Vagina (tissue), 2 donors: Measurements from ENCODE around the gene HSD3B2. TPM values are rescaled to one million over a fixed set of nuclear protein-coding genes. Genes with fewer than 3 reads are reported as not detected.

Experiments
- DNase-seq, 2 donors: peaks; one replicate each; pipeline ENCODE4 v3.0.0-alpha.2; 2017; ENCODE audit errors: extremely low spot score in 2 of 2
- H3K27ac ChIP-seq: fragments of 200-600 bp; sonication (generic); one replicate; pipeline ENCODE4 v1.5.1; 2019
- H3K27me3 ChIP-seq: fragments of 200-600 bp; sonication (generic); one replicate; pipeline ENCODE4 v1.5.1; 2019
- H3K36me3 ChIP-seq, 2 donors: fragments of 200-600 bp; sonication (generic); one replicate each; pipeline ENCODE4 v1.5.1; 2017 to 2019
- H3K4me1 ChIP-seq: fragments of 200-600 bp; sonication (generic); one replicate; pipeline ENCODE4 v1.5.1; 2019
- H3K4me3 ChIP-seq, 2 donors: fragments of 200-600 bp; sonication (generic); 1 replicate in 1 of 2; 2 replicates in 1 of 2; pipeline ENCODE4 v1.5.1; 2016 to 2019
- H3K9me3 ChIP-seq: fragments of 200-600 bp; sonication (generic); one replicate; pipeline ENCODE4 v1.5.1; 2019
- POLR2A ChIP-seq, 2 donors: fragments of 450-650 bp; IDR thresholded peaks; one replicate each; pipeline ENCODE4 v1.6.1; 2017; ENCODE audit warnings: antibody characterized with exemption in 2 of 2, mild to moderate bottlenecking in 2 of 2, moderate library complexity in 2 of 2
- POLR2AphosphoS5 ChIP-seq, 2 donors: sonication (generic); formaldehyde crosslinking; IDR thresholded peaks; one replicate each; pipeline ENCODE4 v1.9.0; 2017; ENCODE audit warnings: antibody characterized with exemption in 2 of 2, mild to moderate bottlenecking in 2 of 2, low read depth in 1 of 2; ENCODE audit not compliant: insufficient read depth in 1 of 2
- intact Hi-C: fragments of 100-400 bp; cut with DNase I; formaldehyde crosslinking; loops from one replicate; pipeline ENCODE4 v1.15.1; 2023
- total RNA-seq: library from RNA; depleted of rRNA; stranded (reverse); fragments of >200 nt; gene quantifications from one replicate; pipeline ENCODE4 v1.2.3, GENCODE V29; 2016
- TF ChIP-seq, protein P1 (sequence below), 3 experiments: fragments of 450-650 bp in 2 of 3; fragments of 200-600 bp in 1 of 3; sonication (generic) in 1 of 3; IDR thresholded peaks; one replicate each; pipeline ENCODE4 v1.5.1; 2017 to 2019; ENCODE audit warnings: antibody characterized with exemption in 3 of 3, mild to moderate bottlenecking in 2 of 3, moderate library complexity in 2 of 3

Gene HSD3B2
- total RNA-seq, 1 donor from 2014 or later = 10.1 TPM

DNA sequence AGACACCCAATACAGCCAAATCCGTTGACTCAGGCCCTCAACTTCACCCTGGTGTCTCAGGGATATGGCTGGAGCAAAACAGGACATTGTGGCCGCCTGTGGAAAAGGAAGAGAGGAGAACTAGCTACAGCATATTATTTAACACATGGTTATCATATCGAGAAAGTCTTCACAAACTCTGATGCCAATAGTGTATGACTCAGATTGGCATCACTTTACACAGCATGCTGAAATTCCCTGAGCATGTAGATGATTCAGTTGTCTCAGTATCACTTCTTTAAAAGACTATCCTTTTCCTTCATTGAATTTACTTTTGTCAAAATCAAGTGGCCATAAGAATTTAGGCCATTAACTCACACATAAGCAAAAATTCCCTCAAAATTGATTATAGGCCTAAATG lies 20.1 kb downstream of the HSD3B2 start:
- TF ChIP-seq, protein P1, sequence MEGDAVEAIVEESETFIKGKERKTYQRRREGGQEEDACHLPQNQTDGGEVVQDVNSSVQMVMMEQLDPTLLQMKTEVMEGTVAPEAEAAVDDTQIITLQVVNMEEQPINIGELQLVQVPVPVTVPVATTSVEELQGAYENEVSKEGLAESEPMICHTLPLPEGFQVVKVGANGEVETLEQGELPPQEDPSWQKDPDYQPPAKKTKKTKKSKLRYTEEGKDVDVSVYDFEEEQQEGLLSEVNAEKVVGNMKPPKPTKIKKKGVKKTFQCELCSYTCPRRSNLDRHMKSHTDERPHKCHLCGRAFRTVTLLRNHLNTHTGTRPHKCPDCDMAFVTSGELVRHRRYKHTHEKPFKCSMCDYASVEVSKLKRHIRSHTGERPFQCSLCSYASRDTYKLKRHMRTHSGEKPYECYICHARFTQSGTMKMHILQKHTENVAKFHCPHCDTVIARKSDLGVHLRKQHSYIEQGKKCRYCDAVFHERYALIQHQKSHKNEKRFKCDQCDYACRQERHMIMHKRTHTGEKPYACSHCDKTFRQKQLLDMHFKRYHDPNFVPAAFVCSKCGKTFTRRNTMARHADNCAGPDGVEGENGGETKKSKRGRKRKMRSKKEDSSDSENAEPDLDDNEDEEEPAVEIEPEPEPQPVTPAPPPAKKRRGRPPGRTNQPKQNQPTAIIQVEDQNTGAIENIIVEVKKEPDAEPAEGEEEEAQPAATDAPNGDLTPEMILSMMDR (IDR thresholded peaks at IDR 0.05) = no peak
- TF ChIP-seq POLR2A (IDR thresholded peaks at IDR 0.05) = no peak
- Histone ChIP-seq H3K9me3 (no peaks in the 10 kb centered on the region), H3K4me1 (no peaks in the 10 kb centered on the region), H3K27ac (no peak overlapping the region), H3K4me3 (no peak overlapping the region), H3K27me3 (no peaks in the 10 kb centered on the region), H3K36me3 (no peaks in the 10 kb centered on the region)
- intact Hi-C loops = no loop called here
- DNase-seq = no peak

DNA sequence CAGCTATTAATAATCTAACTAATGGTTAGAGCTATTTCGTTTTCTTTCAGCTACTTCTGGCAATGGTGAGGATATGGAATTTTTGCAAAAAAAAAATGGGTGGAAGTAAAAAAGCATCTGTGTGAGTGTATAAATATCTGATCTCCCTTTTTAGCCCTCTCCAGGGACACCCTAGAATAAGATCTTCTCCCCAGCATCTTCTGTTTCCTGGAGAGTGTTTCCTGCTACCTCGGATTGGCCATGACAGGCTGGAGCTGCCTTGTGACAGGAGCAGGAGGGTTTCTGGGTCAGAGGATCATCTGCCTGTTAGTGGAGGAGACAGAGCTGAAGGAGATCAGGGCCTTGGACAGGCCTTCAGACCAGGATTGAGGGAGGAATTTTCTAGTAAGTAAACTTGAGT lies 23.8 kb downstream of the HSD3B2 start:
- DNase-seq = no peak
- Histone ChIP-seq H3K4me3 (no peak overlapping the region), H3K9me3 (no peaks in the 10 kb centered on the region), H3K36me3 (no peaks in the 10 kb centered on the region), H3K27ac (no peak overlapping the region), H3K27me3 (no peaks in the 10 kb centered on the region), H3K4me1 (no peaks in the 10 kb centered on the region)
- intact Hi-C loops = no loop called here
- TF ChIP-seq, protein P1 (IDR thresholded peaks at IDR 0.05) = no peak
- no peak for TF ChIP-seq POLR2AphosphoS5 (IDR thresholded peaks at IDR 0.05; ENCODE audit: insufficient read depth in 1 of 2, low read depth in 1 of 2)
- TF ChIP-seq POLR2A (IDR thresholded peaks at IDR 0.05) = no peak

DNA sequence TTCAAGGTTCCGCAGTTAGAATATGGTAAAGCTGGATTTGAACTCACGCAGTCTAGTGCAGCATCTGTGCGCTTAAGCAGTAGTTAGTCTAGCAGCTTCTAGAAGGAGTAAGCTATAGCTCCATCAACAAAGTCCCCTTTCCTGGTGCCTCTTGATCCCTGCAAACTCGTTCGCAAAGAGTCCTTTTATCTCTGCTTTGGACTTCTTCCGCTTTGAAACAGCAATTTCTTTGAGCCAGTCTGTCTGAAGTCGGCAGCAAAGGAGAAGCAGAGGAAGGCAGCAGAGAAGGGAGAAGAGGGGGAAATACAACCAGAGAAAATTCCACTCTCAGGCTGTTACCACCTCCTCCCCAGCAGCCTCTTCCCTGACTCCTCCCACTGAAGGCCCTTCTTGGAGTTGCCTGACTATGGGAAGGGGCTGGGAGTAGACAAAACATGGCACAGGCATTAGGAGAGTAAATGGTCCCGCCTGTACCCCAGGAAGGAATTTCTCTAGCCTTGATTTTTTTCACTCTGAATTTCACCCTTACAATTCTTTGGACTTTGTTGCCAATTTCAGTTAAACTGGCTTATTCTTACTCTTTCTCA lies 25.9 kb downstream of the HSD3B2 start:
- Histone ChIP-seq H3K27ac (no peak overlapping the region), H3K36me3 (no peaks in the 10 kb centered on the region), H3K9me3 (no peaks in the 10 kb centered on the region), H3K4me3 (no peak overlapping the region), H3K4me1 (no peaks in the 10 kb centered on the region), H3K27me3 (no peaks in the 10 kb centered on the region)
- intact Hi-C loops = no loop called here
- TF ChIP-seq POLR2AphosphoS5 (IDR thresholded peaks at IDR 0.05; ENCODE audit: insufficient read depth in 1 of 2, low read depth in 1 of 2) (no peak), POLR2A (IDR thresholded peaks at IDR 0.05) (no peak)
- TF ChIP-seq, protein P1 (IDR thresholded peaks at IDR 0.05) = no peak
- DNase-seq = no peak

DNA sequence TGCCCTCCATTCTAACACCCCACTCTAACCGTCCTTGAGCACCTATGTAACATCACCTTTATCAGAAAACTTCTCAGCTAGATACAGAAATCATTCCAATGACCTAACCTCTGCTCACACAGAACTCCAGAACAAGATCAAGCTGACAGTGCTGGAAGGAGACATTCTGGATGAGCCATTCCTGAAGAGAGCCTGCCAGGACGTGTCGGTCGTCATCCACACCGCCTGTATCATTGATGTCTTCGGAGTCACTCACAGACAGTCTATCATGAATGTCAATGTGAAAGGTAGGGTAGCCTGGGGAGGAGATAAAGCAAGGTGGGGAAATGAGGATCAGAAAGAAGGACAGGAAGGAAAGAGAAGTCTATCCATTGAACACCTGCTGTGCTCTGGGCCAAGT lies 27.8 kb downstream of the HSD3B2 start:
- intact Hi-C loops = no loop called here
- Histone ChIP-seq H3K4me1 (no peaks in the 10 kb centered on the region), H3K36me3 (no peaks in the 10 kb centered on the region), H3K4me3 (no peak overlapping the region), H3K27ac (no peak overlapping the region), H3K9me3 (no peaks in the 10 kb centered on the region), H3K27me3 (no peaks in the 10 kb centered on the region)
- DNase-seq = no peak
- TF ChIP-seq, protein P1 (IDR thresholded peaks at IDR 0.05) = no peak
- TF ChIP-seq POLR2A (IDR thresholded peaks at IDR 0.05) (no peak), POLR2AphosphoS5 (IDR thresholded peaks at IDR 0.05; ENCODE audit: insufficient read depth in 1 of 2, low read depth in 1 of 2) (no peak)

DNA sequence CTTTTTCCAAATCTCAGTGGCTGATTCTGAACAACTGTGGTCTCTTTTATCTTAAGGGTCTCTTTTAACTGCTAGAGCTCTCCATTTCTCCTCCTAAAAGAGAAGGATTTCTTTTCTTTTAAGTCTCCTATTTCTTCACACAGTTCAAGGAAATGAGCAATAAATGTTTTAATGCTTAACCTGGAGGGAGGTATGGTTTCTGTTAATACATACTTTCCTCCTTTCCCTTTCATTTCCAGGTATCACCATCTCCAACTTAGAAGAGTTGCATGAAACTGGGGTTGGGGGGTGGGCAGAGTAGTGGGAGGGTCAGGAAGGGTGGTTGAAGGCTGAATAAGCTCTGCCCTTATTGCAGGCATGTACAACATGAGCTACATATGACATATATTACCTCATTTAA lies 31.4 kb downstream of the HSD3B2 start:
- no peak overlapping the region for H3K27ac ChIP-seq
- TF ChIP-seq, protein P1 (IDR thresholded peaks at IDR 0.05) = no peak
- TF ChIP-seq POLR2AphosphoS5 (IDR thresholded peaks at IDR 0.05; ENCODE audit: insufficient read depth in 1 of 2, low read depth in 1 of 2) = no peak
- TF ChIP-seq POLR2A (IDR thresholded peaks at IDR 0.05) = no peak
- H3K27me3 ChIP-seq = no peaks in the 10 kb centered on the region
- H3K9me3 ChIP-seq = no peaks in the 10 kb centered on the region
- H3K4me1 ChIP-seq = no peaks in the 10 kb centered on the region
- intact Hi-C loops = no loop called here
- DNase-seq = no peak
- no peaks in the 10 kb centered on the region for H3K36me3 ChIP-seq
- no peak overlapping the region for H3K4me3 ChIP-seq
